Glutamatergic neuron (in vitro differentiated cells): ENCODE data around the gene BIRC5. TPM values are rescaled to one million over a fixed set of nuclear protein-coding genes. Genes with fewer than 3 reads are reported as not detected.
A peak's percentile ranks its signal among the peaks of the same experiment; 100 is the strongest.

Experiments used
- DNase-seq: peaks from one replicate; pipeline ENCODE4 v3.0.0; 2022
- H3K27ac Mint-ChIP-seq: one replicate; pipeline ENCODE4 v1.8.0; 2020; ENCODE audit warnings: mild to moderate bottlenecking, mixed read lengths, inconsistent platforms; ENCODE audit not compliant: unreplicated experiment
- H3K27me3 Mint-ChIP-seq: one replicate; pipeline ENCODE4 v1.8.0; 2020; ENCODE audit warnings: mild to moderate bottlenecking, moderate library complexity, mixed read lengths, inconsistent platforms; ENCODE audit not compliant: unreplicated experiment
- H3K36me3 Mint-ChIP-seq: one replicate; pipeline ENCODE4 v1.8.0; 2020; ENCODE audit warnings: mild to moderate bottlenecking, mixed read lengths, inconsistent platforms; ENCODE audit not compliant: unreplicated experiment
- H3K4me1 Mint-ChIP-seq: one replicate; pipeline ENCODE4 v1.8.0; 2020; ENCODE audit warnings: mild to moderate bottlenecking, low read depth, mixed read lengths, inconsistent platforms; ENCODE audit not compliant: unreplicated experiment
- H3K4me3 Mint-ChIP-seq: one replicate; pipeline ENCODE4 v1.8.0; 2020; ENCODE audit warnings: mild to moderate bottlenecking, mixed read lengths, inconsistent platforms; ENCODE audit not compliant: unreplicated experiment
- H3K9me3 Mint-ChIP-seq: one replicate; pipeline ENCODE4 v1.8.0; 2020; ENCODE audit warnings: mild to moderate bottlenecking, moderate library complexity, mixed read lengths, inconsistent platforms; ENCODE audit not compliant: unreplicated experiment
- total RNA-seq: library from RNA; stranded (reverse); fragmentation: NEBNext Ultra II Directional; extraction: Animal tissue kit (Norgen Biotek cat#: 25700); gene quantifications from one replicate; pipeline ENCODE4 v1.2.1, GENCODE V29; 2021; ENCODE audit not compliant: unreplicated experiment
- TF ChIP-seq, protein P1 (sequence below): fragments of 200-600 bp; sonication (generic); IDR thresholded peaks from one replicate; pipeline ENCODE4 v1.5.0; 2021; ENCODE audit not compliant: partially characterized antibody, unreplicated experiment

BIRC5 gene
- total RNA-seq, 1 donor from 2014 or later, result 14.5 TPM

DNA sequence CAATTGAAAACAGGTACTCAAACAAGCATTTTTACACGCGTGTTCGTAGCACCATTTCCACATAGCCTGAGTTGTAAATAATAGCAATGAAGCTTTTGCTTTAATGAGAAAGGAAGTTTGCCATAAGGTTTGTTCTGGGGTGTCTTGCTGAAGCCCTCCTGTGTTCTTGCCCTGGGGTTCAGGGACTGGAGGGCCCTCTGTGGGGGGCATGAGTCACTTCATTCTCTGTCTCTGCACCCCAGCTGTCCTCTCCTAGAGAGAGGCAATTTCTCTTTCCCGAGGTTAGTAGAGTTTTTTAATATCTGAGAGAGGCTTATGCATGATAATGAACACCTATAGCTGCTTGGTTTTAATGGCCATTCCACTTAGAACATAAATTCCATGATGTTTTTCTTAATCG, 17.3 kb upstream of the BIRC5 start:
- peak overlapping the region; percentile 59 for H3K27ac Mint-ChIP-seq
- H3K4me1 Mint-ChIP-seq, result peaks cover 9% of the 10 kb centered on the region
- peaks cover 1% of the 10 kb centered on the region for H3K9me3 Mint-ChIP-seq
- DNase-seq, result no peak
- no peaks in the 10 kb centered on the region for H3K27me3 Mint-ChIP-seq
- H3K36me3 Mint-ChIP-seq, result no peaks in the 10 kb centered on the region
- TF ChIP-seq, protein P1, sequence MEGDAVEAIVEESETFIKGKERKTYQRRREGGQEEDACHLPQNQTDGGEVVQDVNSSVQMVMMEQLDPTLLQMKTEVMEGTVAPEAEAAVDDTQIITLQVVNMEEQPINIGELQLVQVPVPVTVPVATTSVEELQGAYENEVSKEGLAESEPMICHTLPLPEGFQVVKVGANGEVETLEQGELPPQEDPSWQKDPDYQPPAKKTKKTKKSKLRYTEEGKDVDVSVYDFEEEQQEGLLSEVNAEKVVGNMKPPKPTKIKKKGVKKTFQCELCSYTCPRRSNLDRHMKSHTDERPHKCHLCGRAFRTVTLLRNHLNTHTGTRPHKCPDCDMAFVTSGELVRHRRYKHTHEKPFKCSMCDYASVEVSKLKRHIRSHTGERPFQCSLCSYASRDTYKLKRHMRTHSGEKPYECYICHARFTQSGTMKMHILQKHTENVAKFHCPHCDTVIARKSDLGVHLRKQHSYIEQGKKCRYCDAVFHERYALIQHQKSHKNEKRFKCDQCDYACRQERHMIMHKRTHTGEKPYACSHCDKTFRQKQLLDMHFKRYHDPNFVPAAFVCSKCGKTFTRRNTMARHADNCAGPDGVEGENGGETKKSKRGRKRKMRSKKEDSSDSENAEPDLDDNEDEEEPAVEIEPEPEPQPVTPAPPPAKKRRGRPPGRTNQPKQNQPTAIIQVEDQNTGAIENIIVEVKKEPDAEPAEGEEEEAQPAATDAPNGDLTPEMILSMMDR, result no peak
- peak overlapping the region; percentile 2 for H3K4me3 Mint-ChIP-seq

DNA sequence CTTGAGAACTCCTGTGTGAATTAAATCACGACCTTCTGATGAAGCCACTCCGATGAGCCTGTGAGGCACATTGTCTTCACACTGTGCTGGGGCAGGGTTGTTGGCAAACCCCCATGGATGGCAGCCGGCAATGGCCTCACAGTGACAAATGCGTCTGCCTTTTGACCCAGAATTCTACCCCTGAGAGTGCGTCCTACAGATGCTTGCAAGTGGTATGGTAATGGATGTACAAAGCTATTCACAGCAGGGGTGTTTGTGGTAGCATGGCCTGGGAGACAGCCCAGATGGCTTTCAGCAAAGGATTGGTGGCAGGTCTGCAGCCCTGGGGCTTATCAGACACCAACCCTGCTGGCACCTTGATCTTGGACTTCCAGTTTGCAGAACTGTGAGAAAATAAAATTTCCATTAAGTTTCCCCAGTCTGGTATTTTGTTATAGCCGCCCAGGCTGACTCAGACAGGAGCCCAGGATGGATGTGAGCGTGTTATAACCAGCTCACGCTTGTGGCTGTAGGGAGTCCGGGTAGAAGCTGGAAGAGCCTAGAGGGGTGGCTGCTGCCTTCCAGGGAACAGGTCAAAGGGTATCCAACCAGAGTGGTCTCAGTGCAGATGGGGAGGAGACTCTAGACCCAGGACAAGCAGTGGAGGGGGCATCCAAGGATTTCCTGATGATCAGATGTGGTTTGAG, 16.8 kb upstream of the BIRC5 start:
- Mint-ChIP-seq H3K27me3 (no peaks in the 10 kb centered on the region), H3K27ac (peak overlapping the region; percentile 59), H3K4me1 (peaks cover 9% of the 10 kb centered on the region)

DNA sequence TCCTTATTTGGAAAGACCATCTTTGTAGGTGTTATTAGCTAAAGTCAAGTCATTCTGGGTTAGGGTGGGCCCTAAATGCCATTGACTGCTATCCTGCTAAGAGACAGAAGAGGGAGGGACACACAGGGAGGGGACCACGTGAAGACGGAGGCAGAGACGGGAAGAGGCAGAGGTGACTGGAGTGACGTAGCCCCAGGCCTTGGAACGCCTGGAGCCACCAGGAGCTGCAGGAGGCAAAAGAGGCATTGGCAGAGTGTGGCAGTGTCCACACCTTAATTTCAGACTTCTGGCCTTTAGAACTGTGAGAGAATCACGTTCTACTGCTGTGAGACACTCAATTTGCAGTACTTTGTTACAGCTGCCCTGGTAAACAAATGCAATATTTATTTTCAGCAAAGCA, 13.6 kb upstream of the BIRC5 start:
- Mint-ChIP-seq H3K9me3 (no peaks in the 10 kb centered on the region), H3K27ac (no peak overlapping the region), H3K36me3 (no peaks in the 10 kb centered on the region), H3K4me1 (peaks cover 9% of the 10 kb centered on the region), H3K27me3 (no peaks in the 10 kb centered on the region), H3K4me3 (no peak overlapping the region)
- TF ChIP-seq, protein P1, result no peak
- no peak for DNase-seq

More for the DNA sequence above, 16.8 kb upstream of the BIRC5 start:
- Mint-ChIP-seq H3K36me3 (no peaks in the 10 kb centered on the region), H3K4me3 (peak overlapping the region; percentile 2), H3K9me3 (peaks cover 1% of the 10 kb centered on the region)
- DNase-seq, result no peak
- TF ChIP-seq, protein P1, result no peak

DNA sequence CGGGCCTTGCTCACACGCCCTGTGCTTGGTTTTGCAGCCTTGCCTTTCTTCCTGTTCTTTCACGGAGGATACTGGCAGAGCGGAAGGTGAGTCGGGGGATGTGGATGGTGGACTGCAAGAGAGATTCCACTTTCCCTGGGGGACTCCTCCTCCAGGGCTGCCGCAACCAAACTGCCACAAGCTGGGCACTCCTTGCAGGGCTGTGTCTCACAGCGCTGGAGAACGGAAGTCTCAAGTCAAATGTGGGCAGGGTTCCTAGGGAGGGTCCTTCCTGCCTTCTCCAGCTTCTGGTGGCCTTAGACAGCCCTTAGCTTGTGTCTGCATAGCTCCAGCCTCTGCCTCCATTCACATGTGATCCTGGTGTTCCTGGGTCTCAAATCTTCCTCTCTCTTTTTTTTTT, 11.4 kb upstream of the BIRC5 start:
- no peak overlapping the region for H3K27ac Mint-ChIP-seq
- no peaks in the 10 kb centered on the region for H3K27me3 Mint-ChIP-seq

More for the DNA sequence above, 11.4 kb upstream of the BIRC5 start:
- H3K4me1 Mint-ChIP-seq, result no peaks in the 10 kb centered on the region
- TF ChIP-seq, protein P1, result no peak
- H3K4me3 Mint-ChIP-seq, result no peak overlapping the region
- H3K9me3 Mint-ChIP-seq, result no peaks in the 10 kb centered on the region
- DNase-seq, result no peak
- no peaks in the 10 kb centered on the region for H3K36me3 Mint-ChIP-seq
